H7 (cell line): ENCODE results near the gene C1QTNF8. TPM values are rescaled to one million over a fixed set of nuclear protein-coding genes. Genes with fewer than 3 reads are reported as not detected.

ENCODE experiments used
- DNase-seq: peaks from one replicate; pipeline ENCODE4 v3.0.0; 2012
- H3K27me3 ChIP-seq: 2 replicates; pipeline ENCODE4 v1.6.0; 2011; ENCODE audit warnings: mild to moderate bottlenecking, low read length; ENCODE audit not compliant: control insufficient read depth, insufficient read depth
- H3K36me3 ChIP-seq: replicated peaks from 2 replicates; pipeline ENCODE4 v1.5.1; 2011; ENCODE audit warnings: low read length; ENCODE audit not compliant: control insufficient read depth, insufficient read depth
- H3K4me3 ChIP-seq: 2 replicates; pipeline ENCODE4 v1.5.1; 2011; ENCODE audit warnings: low read depth, mild to moderate bottlenecking, control low read depth, low read length, moderate library complexity; ENCODE audit not compliant: insufficient read depth
- total RNA-seq: library from RNA; depleted of rRNA; stranded (reverse); fragments of >200 nt; shearing (Covaris generic); gene quantifications from 2 replicates; pipeline ENCODE4 v1.2.3, GENCODE V29; 2014

C1QTNF8 gene
- total RNA-seq, 1 experiment from 2014 or later: not detected

- Histone ChIP-seq H3K27me3 (0 out of 2 replicates have a peak, but pooled peaks cover 2% of the 10 kb centered on the region), H3K36me3 (no peaks in the 10 kb centered on the region), H3K4me3 (no peak overlapping the region)
- DNase-seq: peak; percentile 64
Measured at GRCh38 chr16:1107731-1108130, 11.7 kb upstream of the C1QTNF8 start.

DNA sequence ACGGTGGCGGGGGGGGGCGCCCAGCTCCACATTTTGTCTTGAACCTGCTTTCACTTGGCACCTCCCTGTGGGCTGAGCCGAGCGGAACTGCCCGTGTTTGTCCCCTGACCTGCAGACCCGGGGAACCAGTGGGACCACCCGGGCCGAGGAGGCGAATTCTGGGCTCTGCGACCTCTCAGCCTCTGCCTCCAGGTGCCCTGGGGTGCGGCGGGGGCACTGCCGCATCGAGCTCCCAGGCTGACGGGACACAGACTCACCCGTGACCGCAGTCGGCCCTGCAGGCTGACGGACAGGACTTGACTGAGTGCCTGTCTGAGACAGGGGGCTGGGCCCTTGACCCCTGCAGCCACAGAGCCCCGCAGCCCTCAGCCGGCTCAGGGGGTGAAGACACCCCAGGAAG lies 11.1 kb upstream of the C1QTNF8 start:
- Histone ChIP-seq H3K27me3 (0 out of 2 replicates have a peak, but pooled peaks cover 2% of the 10 kb centered on the region), H3K36me3 (no peaks in the 10 kb centered on the region), H3K4me3 (no peak overlapping the region)
- DNase-seq: peak; percentile 64

- no peak for DNase-seq
Measured at GRCh38 chr16:1106659-1107058, 10.6 kb upstream of the C1QTNF8 start.

DNA sequence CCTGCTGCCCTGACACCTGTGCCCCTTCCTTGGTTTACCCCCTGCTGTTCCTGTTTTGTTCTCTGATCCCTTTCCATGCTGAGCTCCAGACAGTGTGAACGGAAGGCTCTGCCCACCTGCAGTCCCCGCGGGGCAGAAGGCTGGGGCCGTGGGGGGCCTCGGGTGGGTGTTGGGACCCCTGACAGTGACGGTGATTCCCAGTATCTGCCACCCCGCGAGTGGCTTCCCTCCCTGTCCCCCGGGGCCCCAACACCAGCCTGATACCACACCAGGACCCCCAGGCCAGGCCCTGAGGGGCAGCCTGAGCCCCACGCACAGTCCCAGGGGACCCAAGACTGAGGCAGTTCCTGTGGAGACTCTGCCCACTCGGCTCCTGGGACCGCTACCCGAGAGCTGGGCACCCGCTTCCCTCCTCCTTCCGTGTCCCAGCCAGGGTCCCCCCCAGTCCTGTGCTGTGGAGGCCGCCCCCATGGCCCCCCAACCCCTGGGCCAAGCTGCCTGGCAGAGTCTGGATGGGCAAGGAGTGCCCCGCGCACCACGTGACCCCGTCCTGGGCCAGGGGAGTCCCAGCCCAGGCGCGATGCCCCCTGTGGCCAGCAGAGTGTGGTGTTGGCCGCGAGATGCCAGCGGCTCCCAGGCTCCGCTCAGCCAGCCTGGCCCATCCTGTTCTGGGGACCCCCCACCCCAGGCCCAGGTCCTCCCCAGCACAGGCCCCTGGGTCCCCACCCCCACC lies 10.0 kb upstream of the C1QTNF8 start:
- H3K27me3 ChIP-seq: 0 out of 2 replicates have a peak, but pooled peaks cover 2% of the 10 kb centered on the region
- peak; percentile 67 for DNase-seq
- H3K36me3 ChIP-seq: no peaks in the 10 kb centered on the region
- no peak overlapping the region for H3K4me3 ChIP-seq

More at GRCh38 chr16:1106659-1107058, 10.6 kb upstream of the C1QTNF8 start:
- Histone ChIP-seq H3K36me3 (no peaks in the 10 kb centered on the region), H3K27me3 (0 out of 2 replicates have a peak, but pooled peaks cover 2% of the 10 kb centered on the region), H3K4me3 (no peak overlapping the region)

GRCh38 chr16:1103636-1103980 lies 7.6 kb upstream of the C1QTNF8 start:
- Histone ChIP-seq H3K4me3 (no peak overlapping the region; the same call in 1 of the 2 replicates), H3K27me3 (0 out of 2 replicates have a peak, but pooled peaks cover 2% of the 10 kb centered on the region), H3K36me3 (no peaks in the 10 kb centered on the region)
- no peak for DNase-seq

- no peak for DNase-seq
- no peaks in the 10 kb centered on the region for H3K36me3 ChIP-seq
- H3K4me3 ChIP-seq: peak overlapping the region; percentile 53
- H3K27me3 ChIP-seq: 0 out of 2 replicates have a peak, but pooled peaks cover 2% of the 10 kb centered on the region
Measured at GRCh38 chr16:1102921-1103635, 7.0 kb upstream of the C1QTNF8 start.

DNA sequence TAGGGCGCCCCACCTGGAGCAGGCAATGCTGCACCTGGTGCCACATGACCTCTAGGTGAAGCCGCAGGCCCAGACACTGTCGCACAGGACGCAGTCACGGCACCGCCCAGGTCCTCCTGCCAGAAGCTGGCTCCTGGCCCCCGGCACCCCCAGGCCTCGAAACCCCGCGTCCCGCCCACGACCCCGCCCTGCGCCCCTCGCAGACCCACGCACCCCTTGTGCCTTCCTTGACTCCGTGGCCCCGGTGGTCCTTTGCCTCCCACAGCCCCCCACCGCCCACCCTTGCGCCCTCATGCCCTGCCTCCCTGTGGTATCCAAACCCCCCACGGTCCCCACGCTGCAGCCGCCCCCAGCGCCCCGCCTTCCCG lies 6.3 kb upstream of the C1QTNF8 start:
- Histone ChIP-seq H3K4me3 (no peak overlapping the region), H3K36me3 (no peaks in the 10 kb centered on the region), H3K27me3 (0 out of 2 replicates have a peak, but pooled peaks cover 2% of the 10 kb centered on the region)
- DNase-seq: peak; percentile 73

DNA sequence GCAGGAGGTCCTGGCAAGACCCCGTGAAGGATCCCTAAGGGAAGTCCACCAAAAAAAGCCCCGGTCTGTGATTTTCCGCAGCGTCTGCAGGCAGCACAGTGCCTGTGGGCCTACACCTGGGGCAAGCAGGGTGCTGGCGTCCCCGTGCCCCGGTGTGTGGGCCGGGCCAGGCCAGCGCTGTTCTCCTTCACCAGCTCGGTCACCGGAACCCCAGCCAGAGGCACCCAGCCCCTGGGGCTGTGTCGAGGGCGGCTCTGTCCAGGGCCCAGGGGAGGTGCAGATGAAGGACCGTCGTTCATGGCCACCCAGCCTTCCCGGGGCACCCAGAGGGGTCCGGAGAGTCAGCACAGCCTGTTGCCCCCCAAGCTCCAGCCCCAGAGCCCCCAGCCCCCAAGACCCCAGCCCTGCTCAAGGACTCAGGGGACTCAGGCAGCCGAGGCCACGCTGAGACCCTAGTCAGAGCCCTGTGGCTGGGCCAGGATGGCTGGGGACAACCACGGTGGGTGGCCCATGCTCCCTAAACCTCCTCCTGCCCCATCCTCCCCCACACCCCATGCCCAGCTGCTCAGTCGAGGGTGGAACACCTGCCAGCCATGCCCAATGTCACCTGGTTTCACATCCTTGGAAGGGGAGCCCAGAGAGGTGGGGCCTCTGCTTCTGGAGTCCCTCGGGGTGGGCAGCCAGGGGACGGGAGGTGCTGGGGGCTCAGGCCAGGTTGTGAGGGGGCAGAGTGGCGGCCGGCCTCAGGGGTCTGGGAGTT lies 5.7 kb upstream of the C1QTNF8 start:
- DNase-seq: peak; percentile 71
- Histone ChIP-seq H3K27me3 (0 out of 2 replicates have a peak, but pooled peaks cover 2% of the 10 kb centered on the region), H3K36me3 (no peaks in the 10 kb centered on the region), H3K4me3 (no peak overlapping the region)

- DNase-seq: peak; percentile 61
- H3K27me3 ChIP-seq: 0 out of 2 replicates have a peak, but pooled peaks cover 2% of the 10 kb centered on the region
Measured at GRCh38 chr16:1101133-1101532, 5.1 kb upstream of the C1QTNF8 start.

DNA sequence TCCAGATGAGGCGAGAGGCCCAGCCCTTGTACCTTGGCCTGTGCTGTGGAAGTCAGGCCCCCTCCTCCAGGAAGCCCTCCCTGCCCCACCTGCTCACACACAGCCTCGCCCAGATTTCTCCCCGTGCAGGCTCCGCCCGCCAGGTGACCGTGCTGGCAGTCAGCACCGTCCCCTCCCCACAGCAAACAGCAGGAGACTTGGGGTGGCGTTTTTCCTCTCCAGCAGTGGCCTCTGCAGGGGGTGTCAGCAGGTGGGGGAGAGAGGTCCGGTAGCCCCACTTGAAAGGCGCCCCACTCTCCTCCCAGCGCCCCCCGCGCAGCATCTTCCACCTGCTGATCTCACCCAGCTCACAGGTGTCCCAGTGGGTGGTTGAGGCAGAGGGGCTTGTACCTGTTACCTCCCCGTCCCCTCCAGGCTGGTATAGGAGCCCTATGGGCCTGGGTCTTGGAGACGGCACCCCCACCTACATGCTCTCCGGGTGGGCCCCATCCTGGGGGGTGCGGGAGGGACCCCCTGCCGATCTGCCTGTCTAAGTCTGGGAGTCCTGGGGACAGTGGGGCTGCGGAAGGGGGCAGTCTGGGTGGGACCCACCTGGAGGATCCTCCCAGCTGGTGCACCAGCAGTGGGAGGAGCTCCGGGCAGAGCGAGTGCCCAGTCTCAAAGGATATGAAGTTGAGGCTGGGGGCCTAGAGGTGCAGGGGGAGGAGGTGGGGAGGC lies 4.2 kb upstream of the C1QTNF8 start:
- no peak overlapping the region for H3K4me3 ChIP-seq
- H3K36me3 ChIP-seq: no peaks in the 10 kb centered on the region
- 0 out of 2 replicates have a peak, but pooled peaks cover 2% of the 10 kb centered on the region for H3K27me3 ChIP-seq
- peak; percentile 69 for DNase-seq

More at GRCh38 chr16:1101133-1101532, 5.1 kb upstream of the C1QTNF8 start:
- Histone ChIP-seq H3K36me3 (no peaks in the 10 kb centered on the region), H3K4me3 (no peak overlapping the region)

GRCh38 chr16:1099189-1100083 lies 3.4 kb upstream of the C1QTNF8 start:
- Histone ChIP-seq H3K36me3 (no peaks in the 10 kb centered on the region), H3K4me3 (no peak overlapping the region), H3K27me3 (0 out of 2 replicates have a peak, but pooled peaks cover 2% of the 10 kb centered on the region)
- DNase-seq: peak; percentile 65

GRCh38 chr16:1098266-1098991 lies 2.4 kb upstream of the C1QTNF8 start:
- H3K4me3 ChIP-seq: no peak overlapping the region
- peak; percentile 59 for DNase-seq

GRCh38 chr16:1097800-1098199 lies 1.8 kb upstream of the C1QTNF8 start:
- DNase-seq: peak; percentile 62
- H3K27me3 ChIP-seq: no peaks in the 10 kb centered on the region
- no peak overlapping the region for H3K4me3 ChIP-seq
- no peaks in the 10 kb centered on the region for H3K36me3 ChIP-seq

More at GRCh38 chr16:1098266-1098991, 2.4 kb upstream of the C1QTNF8 start:
- no peaks in the 10 kb centered on the region for H3K36me3 ChIP-seq
- H3K27me3 ChIP-seq: no peaks in the 10 kb centered on the region
